Ovary (tissue), 3 donors: ENCODE measurements around the gene TMEM14A.
"Not testable (repeated sequence)": the region's sequence is repeated elsewhere in the genome, so short reads cannot be mapped to it uniquely, and the experiment has no call there.

ENCODE experiments used
- CTCF ChIP-seq, 3 donors: fragments of 450-650 bp in 2 of 3; fragments of 200-600 bp in 1 of 3; IDR thresholded peaks; one replicate each; pipeline versions ENCODE4 v1.5.1 to v1.8.0; 2016 to 2022; ENCODE audit warnings: antibody characterized with exemption in 3 of 3, mild to moderate bottlenecking in 1 of 3
- EP300 ChIP-seq: sonication (generic); formaldehyde crosslinking; IDR thresholded peaks from one replicate; pipeline ENCODE4 v1.6.1; 2017; ENCODE audit warnings: antibody characterized with exemption
- POLR2A ChIP-seq: fragments of 450-650 bp; IDR thresholded peaks from one replicate; pipeline ENCODE4 v1.6.1; 2017; ENCODE audit warnings: antibody characterized with exemption, mild to moderate bottlenecking, moderate library complexity
- donor health status: DM: no; HTN: no; CAD: no.

- not testable (repeated sequence) for TF ChIP-seq CTCF (IDR thresholded peaks at IDR 0.05); POLR2A; EP300
Measured at GRCh38 chr6:52655941-52656340, 15.0 kb upstream of the TMEM14A start.
